Uterus (tissue), 2 donors: ENCODE data around the gene NTF3.

Experiments used
- CTCF ChIP-seq, 4 experiments: fragments of 200-600 bp in 2 of 4; fragments of 450-650 bp in 2 of 4; sonication (generic) in 2 of 4; IDR thresholded peaks; one replicate each; pipeline ENCODE4 v1.5.1; 2016 to 2019; ENCODE audit warnings: antibody characterized with exemption in 4 of 4, mild to moderate bottlenecking in 2 of 4, moderate library complexity in 1 of 4
- POLR2A ChIP-seq, 2 donors: fragments of 450-650 bp; IDR thresholded peaks; one replicate each; pipeline ENCODE4 v1.6.1; 2016; ENCODE audit warnings: antibody characterized with exemption in 2 of 2, mild to moderate bottlenecking in 1 of 2, moderate library complexity in 1 of 2

- TF ChIP-seq CTCF (IDR thresholded peaks at IDR 0.05), result no peak
- no peak for TF ChIP-seq POLR2A (IDR thresholded peaks at IDR 0.05)
Measured at GRCh38 chr12:5520831-5521230, 88.9 kb downstream of the NTF3 start.
